Nephron (organoid): ENCODE measurements around the gene SOX13.

Experiments
- H3K27ac Mint-ChIP-seq, 3 experiments: 2 replicates each; pipeline ENCODE4 v1.8.0; 2020; ENCODE audit warnings: mixed read lengths in 3 of 3, mild to moderate bottlenecking in 2 of 3, moderate library complexity in 1 of 3
- H3K27me3 Mint-ChIP-seq: 2 replicates; pipeline ENCODE4 v1.8.0; 2021; ENCODE audit warnings: low read depth, mild to moderate bottlenecking, moderate library complexity, mixed read lengths
- H3K36me3 Mint-ChIP-seq: 2 replicates; pipeline ENCODE4 v1.8.0; 2020; ENCODE audit warnings: low read depth, mixed read lengths
- H3K4me1 Mint-ChIP-seq: 2 replicates; pipeline ENCODE4 v1.8.0; 2020; ENCODE audit warnings: mixed read lengths
- H3K4me3 Mint-ChIP-seq, 3 experiments: 2 replicates each; pipeline ENCODE4 v1.8.0; 2020; ENCODE audit warnings: mild to moderate bottlenecking in 3 of 3, mixed read lengths in 3 of 3, moderate library complexity in 2 of 3
- H3K9me3 Mint-ChIP-seq: 2 replicates; pipeline ENCODE4 v1.8.0; 2020; ENCODE audit warnings: mixed read lengths
- CTCF ChIP-seq, 3 experiments: fragments of 200-600 bp; sonication (generic); IDR thresholded peaks; one replicate each; pipeline ENCODE4 v1.5.0; 2021; ENCODE audit warnings: antibody characterized with exemption in 3 of 3; ENCODE audit not compliant: unreplicated experiment in 3 of 3

SOX13 gene

GRCh38 chr1:204166219-204166618 lies 93.3 kb downstream of the SOX13 start, which contains the start of gene REN:
TSS of gene REN (minus strand) at chr1:204166337. CDS start at chr1:204166293, 44 bp downstream.
- H3K4me3 Mint-ChIP-seq: no peak within 1 kb of the TSS
- peaks cover 3% of the 10 kb centered on the region for H3K9me3 Mint-ChIP-seq
- no peaks in the 10 kb centered on the region for H3K36me3 Mint-ChIP-seq
- peaks cover 10% of the 10 kb centered on the region for H3K27me3 Mint-ChIP-seq
- no peak within 1 kb of the TSS for H3K27ac Mint-ChIP-seq
- no peak for TF ChIP-seq CTCF (IDR thresholded peaks at IDR 0.05; ENCODE audit: unreplicated experiment in 3 of 3)
- H3K4me1 Mint-ChIP-seq: no peaks in the 10 kb centered on the region

DNA sequence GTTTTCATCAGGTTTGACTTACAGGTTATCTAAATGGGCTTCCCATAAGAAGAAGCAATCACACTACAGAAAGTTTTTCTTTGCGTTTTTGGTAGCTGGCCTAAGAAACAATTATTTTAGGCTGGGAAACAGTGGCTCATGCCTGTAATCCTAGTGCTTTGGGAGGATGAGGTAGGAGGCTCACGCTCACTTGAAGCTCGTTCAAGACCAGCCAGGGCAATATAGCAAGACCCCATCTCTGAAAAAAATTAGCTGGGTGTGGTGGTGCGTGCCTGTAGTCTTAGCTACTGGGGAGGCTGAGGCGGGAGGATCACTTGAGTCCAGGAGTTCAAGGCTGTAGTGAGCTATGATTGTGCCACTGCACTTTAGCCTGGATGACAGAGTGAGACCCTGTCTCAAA lies 94.8 kb downstream of the SOX13 start:
- no peaks in the 10 kb centered on the region for H3K36me3 Mint-ChIP-seq
- no peaks in the 10 kb centered on the region for H3K4me1 Mint-ChIP-seq

GRCh38 chr1:204169858-204170257 lies 96.9 kb downstream of the SOX13 start:
- peaks cover 5% of the 10 kb centered on the region for H3K9me3 Mint-ChIP-seq
- H3K27me3 Mint-ChIP-seq: no peaks in the 10 kb centered on the region
- no peaks in the 10 kb centered on the region for H3K4me1 Mint-ChIP-seq
- no peak overlapping the region for H3K4me3 Mint-ChIP-seq
- no peaks in the 10 kb centered on the region for H3K36me3 Mint-ChIP-seq
- TF ChIP-seq CTCF (IDR thresholded peaks at IDR 0.05; ENCODE audit: unreplicated experiment in 3 of 3): no peak
- no peak overlapping the region for H3K27ac Mint-ChIP-seq

More for the DNA sequence above, 94.8 kb downstream of the SOX13 start:
- Mint-ChIP-seq H3K9me3 (peaks cover 5% of the 10 kb centered on the region), H3K27ac (no peak overlapping the region), H3K27me3 (peaks cover 3% of the 10 kb centered on the region), H3K4me3 (no peak overlapping the region)
- no peak for TF ChIP-seq CTCF (IDR thresholded peaks at IDR 0.05; ENCODE audit: unreplicated experiment in 3 of 3)

DNA sequence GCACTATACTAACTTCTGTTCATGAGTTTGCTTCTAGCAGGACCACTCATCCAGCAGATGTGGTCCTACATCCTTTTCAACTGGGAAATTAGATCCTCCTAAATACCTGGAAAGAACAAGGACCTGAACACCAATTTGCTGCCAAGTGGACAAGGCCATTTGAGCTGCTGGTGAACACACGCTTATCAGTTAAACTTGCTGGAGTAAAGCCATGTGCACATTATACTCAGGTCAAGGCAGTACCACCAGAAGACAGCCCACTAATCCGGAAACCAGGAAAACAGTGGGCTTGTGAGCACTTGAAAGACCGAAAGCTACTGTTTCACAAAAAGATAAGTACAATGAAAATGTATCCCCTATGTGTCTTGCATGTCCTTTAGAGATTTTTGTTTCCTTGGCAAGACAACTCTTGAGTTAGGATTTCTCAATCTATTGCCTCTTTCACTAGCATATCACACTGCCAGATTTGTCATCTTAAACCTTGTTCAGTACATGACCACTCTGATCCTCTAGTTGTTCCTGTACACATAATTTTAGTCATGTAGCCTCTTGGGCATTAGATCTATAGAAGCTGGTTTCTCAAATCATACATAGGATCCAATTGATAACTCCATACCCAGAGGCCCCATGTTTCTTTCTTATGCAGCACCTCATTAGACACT lies 97.7 kb downstream of the SOX13 start:
- Mint-ChIP-seq H3K27ac (no peak overlapping the region), H3K4me3 (no peak overlapping the region), H3K36me3 (no peaks in the 10 kb centered on the region), H3K27me3 (no peaks in the 10 kb centered on the region), H3K9me3 (peaks cover 5% of the 10 kb centered on the region), H3K4me1 (no peaks in the 10 kb centered on the region)
- TF ChIP-seq CTCF (IDR thresholded peaks at IDR 0.05; ENCODE audit: unreplicated experiment in 3 of 3): no peak

DNA sequence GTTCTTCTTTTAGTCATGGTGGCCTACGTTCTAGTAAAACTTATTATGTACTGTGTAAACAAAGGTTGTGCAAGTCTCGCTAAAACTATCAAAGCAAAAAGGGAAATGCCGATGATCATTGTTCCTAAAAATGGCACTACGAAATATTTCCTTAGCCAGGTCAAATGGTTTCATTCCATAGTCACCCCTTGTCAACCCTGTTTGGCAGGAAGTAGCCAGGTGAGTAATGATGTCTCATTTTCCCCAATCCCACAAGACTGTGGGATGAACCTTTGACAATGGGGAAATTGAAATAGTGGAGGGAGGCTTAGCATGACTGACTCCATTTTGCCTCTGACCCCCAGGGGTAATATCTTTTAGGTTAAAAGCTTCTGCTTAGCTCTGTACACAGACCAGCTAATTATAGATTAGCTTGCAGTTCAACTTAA lies 98.8 kb downstream of the SOX13 start:
- Mint-ChIP-seq H3K4me1 (no peaks in the 10 kb centered on the region), H3K9me3 (peaks cover 5% of the 10 kb centered on the region), H3K27ac (no peak overlapping the region), H3K27me3 (no peaks in the 10 kb centered on the region), H3K4me3 (no peak overlapping the region), H3K36me3 (no peaks in the 10 kb centered on the region)
- no peak for TF ChIP-seq CTCF (IDR thresholded peaks at IDR 0.05; ENCODE audit: unreplicated experiment in 3 of 3)

- no peaks in the 10 kb centered on the region for H3K4me1 Mint-ChIP-seq
- no peak overlapping the region for H3K27ac Mint-ChIP-seq
- H3K27me3 Mint-ChIP-seq: no peaks in the 10 kb centered on the region
- H3K9me3 Mint-ChIP-seq: peaks cover 5% of the 10 kb centered on the region
- no peak for TF ChIP-seq CTCF (IDR thresholded peaks at IDR 0.05; ENCODE audit: unreplicated experiment in 3 of 3)
- no peaks in the 10 kb centered on the region for H3K36me3 Mint-ChIP-seq
- no peak overlapping the region for H3K4me3 Mint-ChIP-seq
Measured at GRCh38 chr1:204172404-204173029, 99.6 kb downstream of the SOX13 start.
